AG04450 (cell line): ENCODE results near the gene HIGD1C. TPM values are rescaled to one million over a fixed set of nuclear protein-coding genes. Genes with fewer than 3 reads are reported as not detected.

Experiments
- CTCF ChIA-PET: fragments of 300-600, 350-600 bp; formaldehyde crosslinking; extraction: SDS; loops from one replicate; lab custom pipeline; 2022; ENCODE audit warnings: antibody characterized with exemption, inconsistent platforms; lab: Charles Lee
- POLR2A ChIA-PET: fragments of 350-600 bp; formaldehyde crosslinking; extraction: SDS; loops from one replicate; lab custom pipeline; 2021; ENCODE audit warnings: antibody characterized with exemption, inconsistent platforms; lab: Yijun Ruan, JAX
- DNase-seq: peaks from one replicate; pipeline ENCODE4 v3.0.0-alpha.2; 2011; ENCODE audit warnings: low read depth, low spot score
- H3K27ac ChIP-seq: one replicate; pipeline ENCODE4 v1.5.1; 2012; ENCODE audit warnings: low read depth, low read length, control low read depth
- H3K27me3 ChIP-seq: one replicate; pipeline ENCODE4 v1.6.0; 2012; ENCODE audit warnings: low read length; ENCODE audit not compliant: control insufficient read depth, insufficient read depth
- H3K4me3 ChIP-seq: 2 replicates; pipeline ENCODE4 v1.5.1; 2011; ENCODE audit warnings: mild to moderate bottlenecking, low read depth, low read length, control low read depth
- H3K9me3 ChIP-seq: 2 replicates; pipeline ENCODE4 v1.5.1; 2012; ENCODE audit warnings: low read length; ENCODE audit not compliant: control insufficient read depth, insufficient read depth
- polyA plus RNA-seq: library from polyadenylated mRNA; depleted of rRNA; stranded (reverse); fragments of >200 nt; gene quantifications from 2 replicates; pipeline ENCODE4 v1.2.3, GENCODE V29; 2011
- TF ChIP-seq, protein P1 (sequence below): IDR thresholded peaks from 2 replicates; pipeline ENCODE4 v1.5.1; 2011; ENCODE audit warnings: low read depth, low read length, control low read depth, inconsistent platforms

HIGD1C gene
- polyA plus RNA-seq, 1 experiment: not detected

DNA sequence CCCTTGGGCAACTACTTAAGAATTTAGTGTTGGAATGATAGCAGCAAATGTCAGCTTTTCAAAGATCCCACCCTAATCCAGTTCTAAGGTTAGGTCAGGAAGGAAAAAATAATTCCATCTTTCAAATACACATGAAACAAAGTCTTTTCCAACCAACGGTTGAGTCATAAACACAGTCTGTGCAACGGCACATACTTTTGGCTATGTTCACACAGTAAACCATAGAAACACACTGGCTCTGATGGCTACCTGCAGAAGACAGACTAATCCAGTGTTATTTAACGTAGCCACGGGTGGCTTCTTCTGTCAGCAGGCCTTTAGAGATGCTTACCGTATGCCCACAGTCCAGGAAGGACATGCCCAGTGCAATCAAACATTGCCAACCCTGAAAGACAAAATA is 35.7 kb downstream of the HIGD1C start:
- no peaks in the 10 kb centered on the region for H3K9me3 ChIP-seq
- no peak overlapping the region for H3K4me3 ChIP-seq
- TF ChIP-seq, protein P1, sequence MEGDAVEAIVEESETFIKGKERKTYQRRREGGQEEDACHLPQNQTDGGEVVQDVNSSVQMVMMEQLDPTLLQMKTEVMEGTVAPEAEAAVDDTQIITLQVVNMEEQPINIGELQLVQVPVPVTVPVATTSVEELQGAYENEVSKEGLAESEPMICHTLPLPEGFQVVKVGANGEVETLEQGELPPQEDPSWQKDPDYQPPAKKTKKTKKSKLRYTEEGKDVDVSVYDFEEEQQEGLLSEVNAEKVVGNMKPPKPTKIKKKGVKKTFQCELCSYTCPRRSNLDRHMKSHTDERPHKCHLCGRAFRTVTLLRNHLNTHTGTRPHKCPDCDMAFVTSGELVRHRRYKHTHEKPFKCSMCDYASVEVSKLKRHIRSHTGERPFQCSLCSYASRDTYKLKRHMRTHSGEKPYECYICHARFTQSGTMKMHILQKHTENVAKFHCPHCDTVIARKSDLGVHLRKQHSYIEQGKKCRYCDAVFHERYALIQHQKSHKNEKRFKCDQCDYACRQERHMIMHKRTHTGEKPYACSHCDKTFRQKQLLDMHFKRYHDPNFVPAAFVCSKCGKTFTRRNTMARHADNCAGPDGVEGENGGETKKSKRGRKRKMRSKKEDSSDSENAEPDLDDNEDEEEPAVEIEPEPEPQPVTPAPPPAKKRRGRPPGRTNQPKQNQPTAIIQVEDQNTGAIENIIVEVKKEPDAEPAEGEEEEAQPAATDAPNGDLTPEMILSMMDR: no peak
- CTCF ChIA-PET: interaction anchor here (0.7 to 8.3 kb wide), 14 partner anchors 10 to 364 kb away, joined by 3 to 160 read pairs (median 4); partner anchors contain the start of gene ATF1
- POLR2A ChIA-PET: no interaction called here
- DNase-seq: no peak
- no peak overlapping the region for H3K27ac ChIP-seq
- H3K27me3 ChIP-seq: no peaks in the 10 kb centered on the region

DNA sequence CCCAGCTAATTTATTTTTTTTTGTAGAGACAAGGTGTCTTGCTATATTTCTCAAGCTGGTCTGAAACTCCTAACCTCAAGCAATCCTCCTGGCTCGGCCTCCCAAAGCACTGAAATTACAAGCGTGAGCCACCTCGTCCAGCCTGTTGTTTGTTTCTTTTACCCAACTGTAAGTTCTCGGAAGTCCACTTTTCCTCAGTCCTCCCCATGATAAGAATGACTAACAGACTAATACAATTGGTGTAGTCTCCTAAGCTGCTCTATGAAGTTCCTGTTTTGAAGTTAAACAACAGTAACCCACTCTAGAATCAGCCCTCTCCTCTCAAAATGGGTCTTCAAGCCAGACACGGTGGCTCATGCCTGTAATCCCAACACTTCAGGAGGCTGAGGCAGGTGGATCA is 36.5 kb downstream of the HIGD1C start:
- no peak overlapping the region for H3K27ac ChIP-seq
- POLR2A ChIA-PET: interaction anchor here (0.5 kb wide), 1 partner anchor 12 kb away, joined by 4 read pairs; no protein-coding TSS in a partner anchor
- CTCF ChIA-PET: interaction anchor here (1.5 to 8.3 kb wide), 3 partner anchors 162 to 352 kb away, joined by 6 to 160 read pairs (median 57); partner anchors contain the start of gene ATF1
- TF ChIP-seq, protein P1: no peak
- no peak overlapping the region for H3K4me3 ChIP-seq
- DNase-seq: no peak
- no peaks in the 10 kb centered on the region for H3K27me3 ChIP-seq
- no peaks in the 10 kb centered on the region for H3K9me3 ChIP-seq

DNA sequence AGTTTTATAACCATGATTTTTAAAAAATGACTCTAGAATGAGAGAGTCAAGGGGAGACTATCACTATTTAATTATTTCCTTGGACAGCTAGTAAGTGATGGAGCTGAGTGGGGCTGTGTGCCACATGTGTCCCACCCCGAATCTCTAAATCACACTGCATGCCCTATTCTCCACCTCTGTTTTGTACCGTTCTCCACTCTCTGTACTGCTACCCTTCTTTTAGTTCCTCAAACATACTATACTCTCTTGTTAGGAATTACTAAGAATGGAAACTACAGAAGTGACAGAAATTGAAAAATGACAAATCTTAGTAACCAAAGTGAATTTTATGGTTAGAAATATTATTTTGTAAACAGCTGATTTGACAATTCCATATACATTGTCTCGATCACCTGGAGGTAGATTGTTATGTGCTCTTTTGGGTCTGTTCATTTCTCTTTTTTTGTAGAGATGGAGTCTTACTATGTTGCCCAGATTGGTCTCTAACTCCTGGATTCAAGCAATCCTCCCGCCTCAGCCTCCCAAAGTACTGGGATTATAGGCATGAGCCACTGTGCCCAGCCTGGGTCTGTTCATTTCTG is 37.9 kb downstream of the HIGD1C start:
- POLR2A ChIA-PET: interaction anchor here (0.7 kb wide), 1 partner anchor 23 kb away, joined by 5 read pairs; no protein-coding TSS in a partner anchor
- DNase-seq: no peak
- Histone ChIP-seq H3K27me3 (no peaks in the 10 kb centered on the region), H3K27ac (no peak overlapping the region), H3K4me3 (no peak overlapping the region), H3K9me3 (no peaks in the 10 kb centered on the region)
- CTCF ChIA-PET: interaction anchor here (8.3 kb wide), 1 partner anchor 164 kb away, joined by 160 read pairs; no protein-coding TSS in a partner anchor
- TF ChIP-seq, protein P1: no peak

DNA sequence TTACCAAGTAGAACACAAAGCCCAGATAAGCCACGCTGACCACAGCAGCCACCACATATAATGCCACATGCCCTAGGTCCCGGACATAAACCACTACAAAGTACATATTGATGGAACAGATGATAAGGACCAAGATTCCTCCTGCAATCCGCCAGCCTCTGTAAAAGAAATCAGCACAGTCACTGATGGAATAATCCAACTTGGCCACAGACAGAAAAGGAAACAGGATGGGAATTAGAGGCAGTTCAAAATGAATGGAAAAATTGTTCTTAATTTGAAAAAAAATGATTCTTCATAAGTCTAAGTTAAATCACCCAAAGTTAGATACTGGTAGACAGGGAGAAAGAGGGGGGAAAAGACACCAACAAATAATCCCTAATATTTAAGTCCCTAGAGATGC is 38.4 kb downstream of the HIGD1C start:
- TF ChIP-seq, protein P1: no peak

DNA sequence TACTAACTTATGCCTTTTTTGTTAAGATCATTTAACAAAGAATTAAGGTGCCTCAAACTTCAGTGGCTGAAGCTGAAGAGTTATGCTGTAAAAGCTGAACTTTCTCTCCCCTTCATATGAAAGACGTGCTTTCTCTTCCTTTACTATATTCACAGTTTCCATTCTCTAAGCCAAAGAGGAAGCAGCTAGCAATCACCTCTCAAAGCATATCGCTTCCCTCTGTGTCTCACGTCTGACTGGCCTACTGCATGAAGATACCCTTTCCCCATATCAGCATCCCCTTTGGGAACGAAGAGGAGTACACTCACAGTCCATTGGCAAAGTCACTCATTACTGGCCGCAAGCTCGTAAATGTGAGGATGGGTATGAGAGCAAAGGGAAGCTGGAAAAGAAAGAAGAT is 38.9 kb downstream of the HIGD1C start:
- no peak for DNase-seq
- POLR2A ChIA-PET: no interaction called here
- no peaks in the 10 kb centered on the region for H3K9me3 ChIP-seq
- no peak overlapping the region for H3K4me3 ChIP-seq
- TF ChIP-seq, protein P1: no peak
- H3K27me3 ChIP-seq: no peaks in the 10 kb centered on the region
- CTCF ChIA-PET: interaction anchor here (1.6 to 8.3 kb wide), 2 partner anchors 165 to 226 kb away, joined by 5 to 160 read pairs; no protein-coding TSS in a partner anchor
- no peak overlapping the region for H3K27ac ChIP-seq

More for the DNA sequence above, 38.4 kb downstream of the HIGD1C start:
- Histone ChIP-seq H3K27ac (no peak overlapping the region), H3K9me3 (no peaks in the 10 kb centered on the region), H3K4me3 (no peak overlapping the region), H3K27me3 (no peaks in the 10 kb centered on the region)
- ChIA-PET POLR2A (no interaction called here), CTCF (interaction anchor here (8.3 kb wide), 1 partner anchor 164 kb away, joined by 160 read pairs; no protein-coding TSS in a partner anchor)
- no peak for DNase-seq
